GM12874 (cell line): Measurements from ENCODE around the gene CDHR4.

ENCODE experiments used
- CTCF ChIP-seq: IDR thresholded peaks from 2 replicates; pipeline ENCODE4 v1.5.1; 2011; ENCODE audit warnings: low read depth, mild to moderate bottlenecking, control low read depth, low read length, moderate library complexity; ENCODE audit not compliant: insufficient read depth

CDHR4 gene

GRCh38 chr3:49799761-49800160, at the start of gene CDHR4:
CDHR4 (minus strand) TSS chr3:49799873; CDS start chr3:49799812, 61 bp downstream.
- no peak for TF ChIP-seq CTCF

DNA sequence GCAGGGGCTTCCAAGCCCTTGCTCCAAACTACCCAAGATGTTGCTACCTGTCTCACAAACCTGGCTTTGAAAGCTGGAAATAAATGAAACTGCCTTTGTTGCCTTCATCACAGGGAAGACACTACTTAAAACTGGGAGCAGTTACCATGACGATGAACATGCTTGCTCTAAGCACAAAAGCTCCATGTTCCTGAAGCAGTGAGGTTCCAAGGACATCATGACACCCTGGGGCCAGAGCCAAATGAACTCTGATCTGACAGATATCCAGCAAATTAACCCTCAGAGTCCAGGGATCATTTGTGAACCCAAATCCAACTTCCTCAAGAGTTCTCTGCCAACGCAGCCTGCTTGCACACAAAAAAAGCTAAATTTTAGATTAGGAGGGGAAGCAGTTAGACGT, 46.0 kb upstream of the CDHR4 start:
- TF ChIP-seq CTCF, result no peak

- TF ChIP-seq CTCF, result no peak
Measured at GRCh38 chr3:49844464-49845183, 45.0 kb upstream of the CDHR4 start.

DNA sequence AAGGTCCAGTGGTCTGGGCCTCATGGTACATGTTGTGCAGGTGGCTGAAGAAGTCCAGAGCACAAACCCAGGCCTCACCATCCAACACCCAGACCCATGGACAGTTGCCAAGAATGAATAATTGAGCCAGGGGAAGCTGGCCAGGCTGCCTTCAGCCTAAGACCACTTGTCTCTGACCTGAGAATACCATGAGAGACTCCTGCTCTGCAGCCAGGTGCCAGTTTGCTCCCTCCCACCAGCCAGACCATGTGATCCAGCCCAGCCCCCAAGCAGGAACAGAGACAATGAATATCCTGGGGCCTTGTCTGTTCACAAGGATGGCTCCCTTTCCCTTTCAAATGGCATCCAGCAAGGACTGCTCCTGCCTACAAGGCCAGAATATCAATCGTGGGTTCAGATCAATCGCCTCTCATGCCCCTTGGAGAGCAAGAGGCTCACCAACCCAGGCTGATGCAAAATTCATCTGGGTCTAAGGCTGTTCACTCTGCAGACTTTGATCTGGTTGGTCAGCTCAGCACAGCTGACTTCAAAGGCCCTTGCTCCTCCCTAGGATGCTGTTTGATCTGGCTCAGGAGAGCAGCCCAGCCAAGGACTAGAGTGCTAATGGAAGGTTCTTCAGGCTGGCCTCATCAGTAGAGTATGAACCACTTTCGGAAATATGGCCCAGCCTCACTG, 43.3 kb upstream of the CDHR4 start:
- TF ChIP-seq CTCF, result no peak

DNA sequence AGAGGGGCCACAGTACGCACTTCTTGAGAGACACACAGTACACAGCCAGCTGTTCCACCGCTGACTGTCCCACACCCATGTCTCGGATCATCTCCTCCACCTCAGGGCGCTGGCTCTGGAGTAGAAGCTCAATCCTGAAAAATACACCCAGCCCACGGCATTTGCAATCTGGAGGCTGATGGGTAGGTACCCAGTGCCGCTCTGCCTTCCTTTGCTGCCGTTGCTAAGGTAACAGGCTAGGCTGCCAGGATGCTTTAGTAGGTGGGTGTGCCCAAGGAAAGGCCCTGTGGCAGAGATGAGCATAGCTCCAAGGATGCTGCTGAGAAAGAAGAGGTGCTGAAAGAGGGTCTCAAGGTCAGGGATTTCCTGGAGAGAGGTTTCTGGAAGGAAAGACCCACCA, 42.1 kb upstream of the CDHR4 start:
- no peak for TF ChIP-seq CTCF

DNA sequence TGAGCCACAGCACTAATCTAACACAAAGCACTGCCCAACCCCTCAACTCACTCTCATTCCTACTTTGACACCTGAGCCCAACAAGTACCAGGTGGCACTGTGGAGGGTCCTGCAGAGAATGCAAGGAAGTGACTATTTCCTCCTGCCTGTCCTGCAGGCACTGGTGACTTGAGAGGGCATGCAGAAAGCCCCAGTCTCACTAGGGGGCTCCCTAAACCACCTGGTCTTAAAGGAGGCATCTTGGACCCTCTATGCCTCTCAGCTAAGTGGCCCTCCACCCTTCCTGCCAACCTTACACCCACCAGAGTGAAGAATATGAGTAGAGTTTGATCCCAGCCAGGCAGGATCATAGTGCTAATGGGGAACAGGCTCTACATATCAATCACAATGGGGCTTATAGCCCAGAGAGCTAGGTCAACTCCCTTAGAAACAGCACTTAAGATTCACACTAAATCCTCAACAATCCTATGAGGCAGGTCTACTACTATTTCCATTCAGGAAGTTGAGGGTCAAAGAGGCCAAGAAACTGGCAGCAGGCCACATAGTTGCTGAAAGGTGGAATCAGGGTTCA, 41.5 kb upstream of the CDHR4 start:
- peak; percentile 60 for TF ChIP-seq CTCF

DNA sequence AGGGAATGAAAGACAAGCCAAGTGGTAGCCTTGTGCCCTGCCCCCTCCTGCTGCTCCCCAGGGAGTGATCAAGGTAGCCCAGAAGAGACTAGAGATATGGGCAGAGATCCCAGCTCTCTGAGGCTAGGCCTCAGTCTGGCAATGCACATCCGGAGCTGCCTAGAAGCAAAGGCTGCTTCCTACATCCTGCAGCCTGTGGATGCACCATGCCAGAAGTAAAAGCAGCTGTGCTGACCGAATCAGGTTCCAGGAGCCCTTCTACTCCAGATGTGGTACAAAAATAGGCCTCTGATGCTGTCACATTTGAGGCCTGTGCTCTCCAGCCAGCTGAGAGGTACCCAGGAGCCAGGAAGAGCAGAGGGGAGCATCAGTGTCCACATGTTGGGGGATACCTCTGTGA, 40.7 kb upstream of the CDHR4 start:
- no peak for TF ChIP-seq CTCF
